Adrenal gland (tissue), 12 donors: ENCODE results near the gene LRRC4. TPM values are rescaled to one million over a fixed set of nuclear protein-coding genes. Genes with fewer than 3 reads are reported as not detected.

Source experiments
- DNase-seq, 7 donors: peaks; one replicate each; pipeline ENCODE4 v3.0.0-alpha.2; 2019 to 2020
- H3K27ac ChIP-seq, 5 donors: fragments of 200-600 bp; sonication (generic) in 4 of 5; 1 replicate in 3 of 5; 2 replicates in 2 of 5; pipeline versions ENCODE4 v1.5.1 to v1.8.0; 2016 to 2020; ENCODE audit warnings: mild to moderate bottlenecking in 1 of 5
- H3K27me3 ChIP-seq: fragments of 200-600 bp; 2 replicates; pipeline ENCODE4 v1.8.0; 2021
- H3K36me3 ChIP-seq, 2 donors: fragments of 200-600 bp; replicated peaks in 1 of 2; 1 replicate in 1 of 2; 2 replicates in 1 of 2; pipeline versions ENCODE4 v1.5.1 to v1.8.0; 2018 to 2022
- H3K4me1 ChIP-seq, 2 donors: fragments of 200-600 bp; replicated peaks in 1 of 2; 1 replicate in 1 of 2; 2 replicates in 1 of 2; pipeline versions ENCODE4 v1.5.1 to v1.8.0; 2018 to 2021
- H3K4me3 ChIP-seq, 4 donors: fragments of 200-600 bp; sonication (generic) in 3 of 4; one replicate each; pipeline ENCODE4 v1.5.1; 2016 to 2018
- H3K9me3 ChIP-seq, 3 donors: fragments of 200-600 bp; sonication (generic) in 1 of 3; replicated peaks in 1 of 3; 1 replicate in 2 of 3; 2 replicates in 1 of 3; pipeline versions ENCODE4 v1.5.1 to v1.8.0; 2016 to 2021
- POLR2A ChIP-seq, 2 donors: fragments of 450-650 bp; IDR thresholded peaks; one replicate each; pipeline ENCODE4 v1.6.1; 2017; ENCODE audit warnings: antibody characterized with exemption in 2 of 2, mild to moderate bottlenecking in 2 of 2, moderate library complexity in 1 of 2
- WGBS, 4 donors: extraction: QIAGEN DNeasy Blood & Tissue Kit in 2 of 4; methylation state at CpG; one replicate each; pipeline versions ENCODE4 v1.1.5 to v1.1.7; 2013 to 2017; 5-methylcytosine and 5-hydroxymethylcytosine counted together
- intact Hi-C, 2 donors: fragments of 100-400 bp; cut with DNase I; formaldehyde crosslinking; loops; one replicate each; pipeline versions ENCODE4 v1.14.1 to v1.15.0; 2022 to 2023
- polyA plus RNA-seq, 3 donors: library from polyadenylated mRNA; stranded (reverse); fragments of 200-250 nt in 2 of 3; fragments of 350-450 nt in 1 of 3; fragmentation: Illumina TruSeq in 1 of 3; extraction: RNeasy Lipid Tissue Mini Kit (QIAGEN cat#74804) in 1 of 3; gene quantifications; one replicate each; pipeline ENCODE4 v1.2.3, GENCODE V29; 2013 to 2014
- total RNA-seq, 9 donors: library from RNA; depleted of rRNA in 4 of 9; stranded (reverse); fragments of >200 nt in 4 of 9; fragments of 120-200 nt in 1 of 9; fragmentation: NEBNext Ultra II Directional in 1 of 9; extraction: Animal tissue kit (Norgen Biotek cat#: 25700) in 1 of 9; gene quantifications; one replicate each; pipeline versions ENCODE4 v1.1.0 to v1.2.4, GENCODE V29; 2013 to 2023
- TF ChIP-seq, protein P1 (sequence below), 6 experiments: fragments of 450-650 bp in 4 of 6; fragments of 200-600 bp in 2 of 6; sonication (generic) in 1 of 6; IDR thresholded peaks; 1 replicate in 5 of 6; 2 replicates in 1 of 6; pipeline versions ENCODE4 v1.5.1 to v1.8.0; 2016 to 2021; ENCODE audit warnings: antibody characterized with exemption in 6 of 6, mild to moderate bottlenecking in 2 of 6, moderate library complexity in 1 of 6
- donor health status: healthy with polysubstance abuse.
- donor health status: Bipolar disorder and iron deficiency.
- donor health status: DM: yes; HTN: yes; CAD: no.
- donor health status: DM: no; HTN: no; CAD: no.
- donor health status: DM: no; HTN: no; CAD: no.
- donor health status: DM: yes; HTN: yes; CAD: no.

LRRC4 gene
- total and polyA plus RNA-seq, 12 donors = 2.2 to 23.7 (median 8.4) TPM

DNA sequence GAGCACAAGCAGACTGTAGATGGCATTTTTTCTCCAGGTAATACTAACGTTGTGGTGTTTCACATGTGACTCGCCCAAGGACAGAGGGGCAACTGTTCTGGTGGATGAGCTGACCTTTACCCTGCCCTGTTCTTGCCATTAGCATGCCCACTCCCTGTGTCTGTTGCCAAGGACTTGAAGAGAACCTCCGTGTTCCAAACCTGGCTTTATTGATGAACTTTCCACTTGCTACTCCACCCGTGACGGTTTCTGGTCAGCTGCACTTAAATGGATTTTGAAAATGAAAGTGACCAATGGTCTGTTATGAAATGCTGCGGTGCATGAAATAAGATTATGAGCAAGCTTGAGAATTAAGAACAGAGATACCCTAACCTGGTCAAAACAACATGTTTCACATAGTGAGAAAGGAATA lies 30.4 kb downstream of the LRRC4 start:
- TF ChIP-seq, protein P1, sequence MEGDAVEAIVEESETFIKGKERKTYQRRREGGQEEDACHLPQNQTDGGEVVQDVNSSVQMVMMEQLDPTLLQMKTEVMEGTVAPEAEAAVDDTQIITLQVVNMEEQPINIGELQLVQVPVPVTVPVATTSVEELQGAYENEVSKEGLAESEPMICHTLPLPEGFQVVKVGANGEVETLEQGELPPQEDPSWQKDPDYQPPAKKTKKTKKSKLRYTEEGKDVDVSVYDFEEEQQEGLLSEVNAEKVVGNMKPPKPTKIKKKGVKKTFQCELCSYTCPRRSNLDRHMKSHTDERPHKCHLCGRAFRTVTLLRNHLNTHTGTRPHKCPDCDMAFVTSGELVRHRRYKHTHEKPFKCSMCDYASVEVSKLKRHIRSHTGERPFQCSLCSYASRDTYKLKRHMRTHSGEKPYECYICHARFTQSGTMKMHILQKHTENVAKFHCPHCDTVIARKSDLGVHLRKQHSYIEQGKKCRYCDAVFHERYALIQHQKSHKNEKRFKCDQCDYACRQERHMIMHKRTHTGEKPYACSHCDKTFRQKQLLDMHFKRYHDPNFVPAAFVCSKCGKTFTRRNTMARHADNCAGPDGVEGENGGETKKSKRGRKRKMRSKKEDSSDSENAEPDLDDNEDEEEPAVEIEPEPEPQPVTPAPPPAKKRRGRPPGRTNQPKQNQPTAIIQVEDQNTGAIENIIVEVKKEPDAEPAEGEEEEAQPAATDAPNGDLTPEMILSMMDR (IDR thresholded peaks at IDR 0.05) = no peak
- TF ChIP-seq POLR2A (IDR thresholded peaks at IDR 0.05) = no peak
- peak overlapping the region in 1 of 4 donors; percentile 27 for H3K4me3 ChIP-seq
- no peaks in the 10 kb centered on the region for H3K36me3 ChIP-seq
- WGBS, 4 donors = 36 to 47% (median 43%) methylated on average over 6 of the region's 6 CpGs
- no peaks in the 10 kb centered on the region for H3K9me3 ChIP-seq
- intact Hi-C loops = no loop called here
- H3K27ac ChIP-seq = peak overlapping the region in 3 of 5 donors; percentile 15 to 76 (median 68)
- peak in 3 of 7 donors; percentile 33 to 43 (median 34) for DNase-seq
- H3K4me1 ChIP-seq = peaks cover 33 to 60% of the 10 kb centered on the region in 2 donors
- H3K27me3 ChIP-seq = no peaks in the 10 kb centered on the region

DNA sequence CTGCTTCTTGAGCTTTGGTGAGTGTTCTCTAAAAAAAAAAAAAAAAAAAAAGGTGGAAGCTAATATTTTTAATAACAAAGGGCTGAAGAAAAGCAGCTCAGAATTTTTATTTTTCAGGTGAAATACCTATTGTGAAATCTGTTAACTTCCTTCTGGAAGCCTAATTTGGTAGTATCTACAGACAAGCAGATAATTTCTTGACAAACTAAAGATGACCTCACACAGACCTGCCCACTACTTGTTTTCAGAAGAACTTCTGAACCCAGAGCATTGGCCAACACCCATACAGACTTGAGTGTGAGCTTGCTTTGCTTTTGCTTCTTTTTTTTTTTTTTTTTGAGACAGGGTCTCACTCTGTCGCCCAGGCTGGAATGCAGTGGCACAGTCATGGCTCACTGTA lies 31.2 kb downstream of the LRRC4 start:
- WGBS, 4 donors = 89 to 100% (median 96%) methylated on average over 1 of the region's 1 CpG
- no peak overlapping the region for H3K4me3 ChIP-seq
- H3K9me3 ChIP-seq = no peaks in the 10 kb centered on the region
- H3K4me1 ChIP-seq = peaks cover 34 to 60% of the 10 kb centered on the region in 2 donors
- H3K27ac ChIP-seq = peak overlapping the region in 1 of 5 donors; percentile 68
- DNase-seq = no peak
- no peaks in the 10 kb centered on the region for H3K27me3 ChIP-seq
- TF ChIP-seq, protein P1 (IDR thresholded peaks at IDR 0.05) = no peak
- no peak for TF ChIP-seq POLR2A (IDR thresholded peaks at IDR 0.05)
- no peaks in the 10 kb centered on the region for H3K36me3 ChIP-seq
- intact Hi-C loops = no loop called here

DNA sequence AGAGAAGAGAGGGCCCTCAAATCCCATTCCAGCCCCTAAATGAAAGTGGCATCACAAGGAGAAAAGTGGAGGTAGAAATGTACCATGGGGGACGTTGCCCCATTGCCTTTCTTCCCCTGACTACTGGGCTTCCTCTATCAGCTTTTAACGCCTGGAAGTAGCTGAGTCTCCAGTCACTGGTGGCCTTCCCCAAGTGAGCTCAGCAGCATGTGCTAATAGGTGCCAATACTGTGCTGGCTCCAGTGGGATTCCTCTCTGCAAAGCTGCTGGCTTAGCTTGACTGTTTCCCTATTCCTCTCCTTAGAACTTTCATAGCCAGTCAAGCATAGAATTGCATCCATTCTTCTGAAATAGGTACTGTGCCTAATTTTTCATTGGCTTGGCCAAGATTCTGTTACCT lies 32.6 kb downstream of the LRRC4 start:
- H3K4me1 ChIP-seq = peaks cover 34 to 53% of the 10 kb centered on the region in 2 donors
- intact Hi-C loops = no loop called here
- no peak overlapping the region for H3K4me3 ChIP-seq
- DNase-seq = no peak
- H3K27ac ChIP-seq = no peak overlapping the region
- no peaks in the 10 kb centered on the region for H3K9me3 ChIP-seq
- H3K36me3 ChIP-seq = no peaks in the 10 kb centered on the region
- no peaks in the 10 kb centered on the region for H3K27me3 ChIP-seq
- TF ChIP-seq, protein P1 (IDR thresholded peaks at IDR 0.05) = no peak
- no peak for TF ChIP-seq POLR2A (IDR thresholded peaks at IDR 0.05)
- WGBS, 4 donors = 74 to 88% (median 82%) methylated on average over 2 of the region's 2 CpGs

DNA sequence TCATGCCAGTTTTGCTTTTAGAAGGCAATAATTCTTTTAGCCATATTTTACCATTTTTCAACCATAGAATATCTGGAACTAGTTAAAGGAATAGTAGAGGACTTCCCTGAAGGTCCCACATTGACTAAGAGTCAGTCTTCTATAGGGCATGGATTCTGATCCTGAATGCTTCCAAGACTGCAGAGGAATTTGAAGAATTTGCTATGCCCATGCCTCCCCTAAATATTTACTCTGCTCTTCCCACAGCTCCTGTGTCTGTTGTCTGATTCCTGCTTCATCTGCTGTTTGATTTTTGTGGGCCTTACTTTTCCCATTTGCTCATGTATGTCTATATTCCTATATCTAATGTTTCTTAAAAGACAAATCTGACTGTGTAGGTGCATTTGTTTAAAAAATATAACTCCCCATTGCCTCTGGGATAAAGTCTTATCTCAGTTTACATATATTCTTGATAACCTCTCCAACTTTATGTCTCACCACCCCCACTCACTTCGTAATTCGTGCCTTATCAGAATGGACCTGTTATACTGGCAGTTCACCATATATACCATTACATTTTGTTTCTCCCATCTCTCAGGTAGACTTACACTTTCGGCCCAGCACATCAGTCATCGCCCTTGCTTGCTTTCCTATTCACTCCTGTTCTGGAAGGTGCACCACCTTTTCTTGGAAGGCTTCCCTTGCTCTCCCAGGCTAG lies 33.9 kb downstream of the LRRC4 start:
- Histone ChIP-seq H3K4me3 (no peak overlapping the region), H3K36me3 (no peaks in the 10 kb centered on the region), H3K4me1 (peaks cover 30 to 43% of the 10 kb centered on the region in 2 donors), H3K27me3 (no peaks in the 10 kb centered on the region), H3K27ac (no peak overlapping the region), H3K9me3 (no peaks in the 10 kb centered on the region)
- intact Hi-C loops = no loop called here
- no peak for TF ChIP-seq POLR2A (IDR thresholded peaks at IDR 0.05)
- TF ChIP-seq, protein P1 (IDR thresholded peaks at IDR 0.05) = no peak
- no peak for DNase-seq
- WGBS, 4 donors = 88 to 97% (median 90%) methylated on average over 4 of the region's 4 CpGs
